ENCODE data around the gene THEM5.

THEM5 gene

DNA sequence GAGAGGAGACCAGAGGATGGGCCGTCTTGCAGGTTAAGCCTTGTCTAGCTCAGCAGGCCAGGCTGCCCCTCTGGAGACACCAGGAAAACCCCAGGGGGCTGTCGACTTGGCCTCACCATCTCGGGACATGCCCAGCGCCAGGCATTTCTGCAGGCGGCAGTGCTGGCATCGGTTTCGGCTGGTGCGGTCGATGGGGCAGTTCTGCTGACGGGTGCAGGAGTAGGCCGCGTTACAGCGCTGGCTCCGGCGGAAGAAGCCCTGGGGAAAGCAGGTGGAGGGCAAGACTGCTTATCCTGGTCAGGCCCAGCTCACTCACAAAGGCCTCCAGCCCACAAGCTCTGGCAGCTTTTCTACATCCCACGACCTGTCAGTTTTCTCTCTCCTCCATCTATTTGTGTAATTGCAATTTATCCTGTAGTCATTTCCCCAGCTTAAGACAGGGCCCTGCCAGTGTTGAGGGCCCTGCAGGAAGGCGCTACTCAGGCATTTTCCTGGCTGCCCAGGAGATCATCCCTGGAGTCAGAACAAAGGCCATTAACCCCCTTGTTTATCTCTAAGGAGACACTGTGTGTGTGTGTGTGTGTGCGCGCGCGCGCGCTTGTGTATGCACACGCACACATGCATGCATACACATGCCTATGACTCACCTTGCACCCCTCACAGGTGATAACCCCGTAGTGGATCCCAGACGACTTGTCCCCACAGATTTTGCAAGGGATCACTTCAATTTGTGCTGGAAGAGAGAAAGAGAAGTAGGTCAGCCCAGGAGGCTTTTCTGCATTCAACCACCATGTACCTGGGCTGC, 36.8 kb downstream of the THEM5 start:
- no peak for DNase-seq

DNA sequence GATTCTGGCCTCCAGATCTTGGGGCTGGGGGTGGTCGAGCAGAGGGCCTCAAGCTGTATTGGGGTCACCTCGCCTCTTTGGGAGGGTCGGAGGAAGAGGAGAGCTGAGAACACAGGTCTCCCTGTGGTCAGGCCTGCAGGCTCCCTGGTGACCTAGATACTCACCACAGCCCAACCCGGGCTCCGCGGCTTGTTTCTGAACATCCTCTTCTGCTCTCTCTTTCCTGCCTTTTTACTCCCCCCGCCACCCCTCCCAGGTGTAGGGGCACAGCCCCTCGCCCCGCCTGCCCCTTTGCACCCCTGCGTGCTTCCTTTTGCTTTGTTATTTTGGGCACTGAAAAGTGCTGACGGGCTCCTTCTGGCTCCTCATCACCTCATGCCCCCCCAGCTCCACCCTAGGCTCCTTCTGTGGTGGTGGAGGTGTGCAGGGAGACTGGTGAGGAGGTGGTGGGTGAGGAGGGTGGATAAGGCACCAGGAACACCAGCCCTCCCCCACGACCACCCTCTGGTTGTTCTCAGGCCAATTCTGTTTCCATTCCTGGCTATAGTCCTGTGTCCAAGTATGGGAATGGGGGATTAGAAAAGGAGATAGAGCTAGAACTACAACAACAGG, 37.7 kb downstream of the THEM5 start:
- DNase-seq = peak; percentile 64

DNA sequence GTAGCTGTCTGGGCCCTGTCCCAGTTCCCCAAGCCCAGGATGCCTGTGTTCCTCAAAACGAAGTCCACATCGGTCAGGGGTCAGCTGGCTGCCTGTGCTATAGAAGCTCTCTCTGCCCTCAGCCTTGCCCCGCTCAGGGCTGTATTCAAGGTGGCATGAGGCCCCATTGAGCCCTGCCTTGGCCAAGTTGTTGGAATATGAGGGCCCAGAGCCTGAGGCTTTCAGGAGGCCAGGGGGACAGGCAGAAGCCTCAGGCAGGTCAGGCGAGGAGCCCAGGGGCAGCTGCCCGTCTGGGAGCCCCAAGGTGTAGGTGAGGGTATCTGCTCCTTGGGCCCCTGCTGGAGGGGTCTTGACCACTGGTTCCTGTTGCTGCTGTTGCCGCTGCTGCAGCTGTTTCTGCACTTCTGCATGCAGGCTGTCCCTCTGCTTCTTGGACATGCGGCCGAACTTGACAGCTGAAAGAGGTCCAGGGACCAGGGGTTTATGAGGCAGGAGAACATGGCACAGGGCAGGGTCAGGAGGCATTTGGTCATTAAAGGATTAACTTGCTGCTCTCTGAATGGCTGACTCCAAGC, 38.5 kb downstream of the THEM5 start:
- DNase-seq = no peak

DNA sequence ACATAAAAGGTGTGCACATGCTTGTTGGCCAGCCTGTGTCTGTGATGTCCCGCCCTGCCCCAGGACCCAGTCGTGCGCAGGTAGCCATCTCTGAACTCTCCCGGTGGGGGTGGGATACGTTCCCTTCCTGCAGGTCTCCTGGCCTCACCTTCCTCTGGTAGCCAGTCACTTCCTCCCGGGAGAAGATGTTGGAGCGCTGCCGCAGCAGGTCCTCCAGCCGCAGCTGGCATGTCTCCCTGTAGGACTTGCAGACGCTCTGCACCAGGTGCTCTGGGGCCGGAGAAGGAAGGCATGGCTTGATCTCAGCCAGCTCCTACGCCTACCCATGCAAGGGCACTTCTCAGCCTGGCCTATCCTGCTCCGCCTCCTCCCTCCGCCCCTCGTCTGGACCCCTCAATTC, 39.1 kb downstream of the THEM5 start:
- no peak for DNase-seq

DNA sequence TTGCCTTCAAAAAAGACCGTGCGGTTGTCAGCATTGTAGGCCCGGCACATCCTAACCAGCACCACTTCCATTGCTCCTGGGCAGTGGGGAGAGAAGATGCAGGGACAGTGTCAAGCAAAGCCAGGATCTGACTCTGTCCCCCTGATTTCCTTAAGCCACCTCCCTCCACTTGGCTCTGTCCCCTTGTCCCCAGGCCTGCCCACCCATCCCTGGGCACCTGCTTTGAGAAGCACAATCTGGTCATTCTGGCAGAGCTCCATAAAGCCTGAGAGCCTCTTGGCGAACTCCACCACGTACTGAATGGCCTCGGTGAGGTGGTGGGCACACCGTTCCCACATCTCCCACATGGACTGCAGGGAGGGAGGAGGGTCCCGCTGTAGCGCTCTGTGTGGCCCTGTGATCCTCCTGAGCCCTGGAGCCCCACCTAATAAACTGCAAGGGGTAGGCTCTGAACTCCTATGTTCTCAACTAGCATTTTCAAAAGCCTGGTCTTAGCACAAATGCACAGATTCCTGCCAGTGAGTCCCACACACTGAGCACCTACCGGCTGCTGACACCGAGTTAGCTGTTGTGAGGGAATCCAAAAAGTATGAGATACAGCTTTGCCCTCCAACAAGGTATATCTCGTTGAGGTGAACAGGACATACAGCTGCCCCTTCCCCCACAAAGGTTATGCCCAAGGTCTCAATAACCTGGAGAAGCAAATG, 40.1 kb downstream of the THEM5 start:
- no peak for DNase-seq

DNA sequence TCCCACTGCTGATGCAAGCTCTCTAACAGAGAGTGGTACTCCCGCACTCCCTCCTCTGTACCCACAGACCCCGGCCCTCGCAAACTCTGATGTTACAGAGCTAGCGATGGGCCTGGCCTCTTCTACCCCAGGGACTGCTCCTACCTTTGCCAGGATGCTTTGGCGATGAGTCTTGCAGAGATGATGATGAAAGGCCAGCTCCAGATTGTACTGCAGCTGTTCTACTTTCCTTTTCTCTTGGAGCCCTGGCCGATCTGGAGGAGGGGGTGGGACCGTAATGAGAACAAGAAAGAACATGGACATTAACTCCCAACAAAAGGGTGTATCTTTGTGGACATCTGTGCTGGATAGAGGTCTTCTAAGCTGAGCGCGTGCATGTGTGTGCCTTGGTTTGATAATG, 42.3 kb downstream of the THEM5 start:
- no peak for DNase-seq

DNA sequence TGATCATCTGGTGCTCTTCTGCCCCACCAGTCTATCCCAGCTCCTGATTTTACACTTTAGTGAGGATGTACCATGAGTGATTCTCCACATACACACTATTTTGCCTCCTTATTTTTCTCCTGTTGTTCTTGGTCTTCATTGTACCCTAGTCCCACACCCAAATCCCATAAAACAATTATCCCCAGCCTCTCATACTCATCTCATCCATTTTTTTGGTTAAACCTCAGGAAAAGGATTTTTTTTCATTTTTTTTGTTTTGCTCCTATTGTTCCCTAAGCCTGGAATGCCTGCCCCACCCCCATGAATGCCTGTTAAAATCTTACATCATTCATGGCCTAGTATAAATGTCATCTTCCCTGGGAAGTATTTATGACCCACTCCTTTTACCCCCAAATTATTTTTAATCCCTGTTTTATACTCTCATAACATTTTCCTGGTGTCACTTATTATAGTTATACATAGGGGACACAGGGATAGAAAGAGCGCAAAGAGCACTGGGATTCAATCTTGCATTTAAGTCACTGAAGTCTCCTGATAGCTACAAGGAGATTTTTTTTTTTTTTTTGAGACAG, 43.4 kb downstream of the THEM5 start:
- DNase-seq = no peak

DNA sequence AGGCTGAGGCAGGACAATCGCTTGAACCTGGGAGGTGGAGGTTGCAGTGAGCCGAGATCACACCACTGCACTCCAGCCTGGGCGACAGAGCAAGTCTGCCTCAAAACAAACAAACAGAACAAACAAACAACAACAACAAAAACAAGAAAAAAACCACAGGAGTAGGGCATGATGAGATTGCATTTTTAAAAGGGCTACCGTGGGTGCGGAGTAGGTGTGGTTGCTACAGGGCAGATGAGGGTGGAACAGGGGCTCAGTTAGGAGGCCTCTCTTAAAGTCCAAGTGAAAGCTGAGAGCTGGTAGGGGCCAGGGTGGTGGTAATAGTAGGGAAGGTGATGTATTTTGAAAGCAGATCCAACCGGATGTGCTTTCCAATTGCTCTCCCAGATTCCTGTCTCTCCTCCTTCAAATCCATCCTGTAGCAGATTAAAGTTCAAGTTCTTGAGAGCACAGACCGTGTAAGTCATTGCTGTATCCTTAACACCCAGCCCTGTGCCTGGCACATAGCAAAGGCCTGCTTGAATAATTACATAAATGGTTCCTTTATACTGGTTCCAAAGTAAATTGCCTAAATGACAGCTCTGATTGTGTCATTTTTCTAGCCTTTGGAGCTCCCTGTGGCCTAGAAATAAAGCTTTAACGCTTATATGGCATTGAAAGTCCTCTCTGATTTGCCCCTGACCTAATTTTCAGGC, 44.1 kb downstream of the THEM5 start:
- no peak for DNase-seq

DNA sequence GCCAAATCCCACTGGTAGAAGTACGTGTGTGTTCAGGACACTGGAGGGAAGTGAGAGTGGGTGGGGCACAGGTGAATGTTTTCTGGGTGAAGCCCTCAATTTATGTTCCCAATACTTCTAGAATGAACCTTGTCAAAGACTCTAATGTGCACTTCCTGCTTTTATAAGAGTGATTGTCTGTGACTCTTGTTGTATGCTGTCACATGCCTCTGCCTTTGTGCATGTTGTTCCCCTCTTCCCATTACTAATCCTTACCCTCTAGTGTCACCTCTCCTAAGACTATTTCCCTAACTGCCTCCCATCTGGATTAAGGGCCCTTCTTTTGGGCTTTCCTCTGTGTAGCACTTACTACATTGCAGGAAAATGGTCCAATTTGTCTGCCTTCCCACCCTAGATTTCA, 45.7 kb downstream of the THEM5 start:
- no peak for DNase-seq

DNA sequence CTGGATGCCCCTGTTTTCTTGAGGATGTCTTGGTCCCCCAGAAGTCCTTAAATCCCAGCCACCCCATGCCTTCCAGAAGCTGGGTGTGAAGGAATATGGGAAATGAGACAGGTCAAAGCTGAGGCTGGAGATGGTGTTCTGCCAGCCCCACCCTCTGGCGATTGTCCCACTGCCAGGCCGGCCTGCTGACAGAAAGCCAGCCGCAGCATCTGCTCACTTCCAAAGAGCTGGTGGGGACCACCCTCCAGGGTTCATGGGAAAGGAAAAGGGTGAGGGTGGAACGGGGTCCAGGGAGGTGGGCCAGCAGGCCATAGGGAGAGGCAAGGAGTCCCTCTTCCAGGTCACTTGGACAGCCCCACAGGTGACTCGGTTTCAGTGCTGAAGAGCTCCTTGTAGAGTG, 46.4 kb downstream of the THEM5 start:
- no peak for DNase-seq

DNA sequence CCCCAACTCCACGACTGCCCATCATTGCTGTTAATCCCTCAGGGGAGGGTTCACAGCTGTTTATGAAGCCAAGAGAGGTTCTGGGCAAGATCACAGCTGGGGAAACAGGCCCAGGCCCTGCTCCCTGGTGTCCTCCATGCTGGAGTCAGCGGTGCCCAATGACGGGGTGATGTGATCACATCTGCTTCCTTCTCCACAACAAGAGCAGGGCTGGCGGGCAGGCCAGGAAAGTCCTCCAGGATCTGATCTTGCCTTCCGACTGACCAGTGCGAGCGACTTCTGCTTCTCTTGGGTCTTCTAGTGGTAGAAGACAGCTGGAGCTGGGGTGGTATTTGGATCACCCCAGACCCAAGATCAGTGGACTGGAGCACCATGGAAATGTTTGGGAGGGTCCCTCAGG, 47.3 kb downstream of the THEM5 start:
- DNase-seq = no peak

DNA sequence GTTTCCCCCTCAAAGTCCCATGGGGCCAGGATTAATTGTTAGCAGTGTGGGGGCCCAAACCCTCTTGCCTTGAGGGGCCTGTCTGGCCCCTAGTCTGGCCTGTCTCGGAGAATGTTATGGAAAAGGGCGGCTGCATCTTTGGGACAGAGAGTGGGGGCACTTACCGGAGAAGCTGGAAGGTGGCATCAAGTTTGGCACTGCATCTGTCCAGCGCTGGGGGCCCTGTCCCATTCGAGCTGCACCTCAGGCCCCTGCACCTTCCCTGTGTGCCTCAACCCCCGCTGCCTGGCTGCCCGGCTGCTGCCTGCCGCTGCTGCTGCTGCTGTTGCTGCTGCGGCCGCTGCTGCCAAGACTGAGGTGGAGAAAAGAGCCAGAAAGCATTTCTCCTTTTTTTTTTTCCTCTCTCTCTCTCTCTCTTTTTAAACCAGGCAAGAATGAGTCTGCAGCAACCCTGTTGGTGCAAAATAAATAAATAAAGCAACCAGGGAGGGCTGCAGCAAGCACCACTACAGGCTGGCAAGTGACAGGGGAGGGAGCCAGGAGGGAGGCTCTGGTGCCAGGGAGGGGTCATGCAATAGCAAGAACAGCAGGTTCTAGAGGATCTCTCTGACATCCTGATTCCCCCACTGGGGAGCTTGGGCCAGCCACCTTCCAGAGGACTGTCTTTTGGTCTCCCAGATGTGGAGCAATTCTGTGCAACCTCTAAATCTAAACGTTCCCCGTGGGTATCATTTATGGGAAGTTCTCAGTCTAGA, 48.3 kb downstream of the THEM5 start, which contains the start of gene LINGO4:
TSS of gene LINGO4 (minus strand) at position 354 of the 755 bp plus-strand sequence. CDS start 2,715 bp downstream, outside the sequence.
- DNase-seq = no peak

DNA sequence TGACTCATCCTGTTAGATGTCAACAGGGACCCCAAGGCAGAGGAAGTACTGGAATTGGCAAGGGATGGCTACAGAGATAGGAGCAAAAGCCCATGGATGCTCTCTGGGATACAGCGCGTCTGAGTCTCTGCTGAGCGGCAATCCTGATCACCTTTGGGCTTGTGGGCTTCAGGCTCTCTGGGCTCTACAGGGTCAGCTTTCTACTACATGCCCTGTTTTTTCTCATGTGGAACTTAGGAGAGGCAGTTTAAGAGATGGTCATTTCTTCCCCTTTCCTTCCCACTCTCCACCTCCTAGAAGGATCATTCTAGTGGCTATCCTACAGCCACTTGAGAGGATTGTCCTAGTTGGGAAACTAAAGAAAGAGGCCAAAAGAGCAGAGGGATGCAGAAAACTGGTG, 49.6 kb downstream of the THEM5 start:
- no peak for DNase-seq

DNA sequence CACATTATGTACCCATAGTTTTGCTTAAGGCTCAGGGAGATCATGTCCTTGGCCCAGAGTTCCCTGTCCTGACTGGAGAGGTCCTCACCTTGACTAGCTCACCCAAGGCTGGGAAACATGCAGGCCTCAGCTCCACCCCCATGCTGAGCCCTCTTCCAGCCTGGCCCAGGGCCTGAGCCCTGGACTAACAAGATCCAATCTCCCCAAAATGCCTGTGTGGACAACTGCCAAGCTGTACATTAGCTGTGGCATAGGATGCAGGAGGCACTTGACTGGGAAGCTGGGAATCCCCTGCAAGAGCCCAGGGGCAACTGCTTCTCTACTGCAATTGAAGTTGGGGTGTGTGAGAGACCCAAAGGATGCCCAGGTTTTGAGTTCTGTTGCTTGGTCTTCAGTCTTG, 50.3 kb downstream of the THEM5 start:
- DNase-seq = no peak

DNA sequence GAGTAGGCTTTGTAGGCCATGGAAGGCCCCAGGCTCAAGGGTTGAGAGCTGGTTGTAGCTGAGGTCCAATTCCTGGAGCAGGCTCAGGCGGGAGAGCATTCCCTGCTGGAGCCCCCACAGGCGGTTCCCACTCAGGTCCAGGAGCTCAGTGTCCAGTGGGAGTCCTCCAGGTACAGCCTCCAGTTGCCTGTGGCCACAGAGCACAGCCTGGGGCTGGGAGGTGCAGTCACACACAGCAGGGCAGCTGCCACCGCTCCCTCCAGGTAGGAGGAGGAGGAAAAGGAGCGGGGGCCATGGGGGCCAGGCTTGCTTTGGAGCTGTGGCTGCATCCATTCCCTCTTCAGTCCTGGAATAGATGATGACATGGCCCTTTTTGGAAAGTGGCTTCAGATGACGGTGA, 51.1 kb downstream of the THEM5 start:
- DNase-seq = no peak

DNA sequence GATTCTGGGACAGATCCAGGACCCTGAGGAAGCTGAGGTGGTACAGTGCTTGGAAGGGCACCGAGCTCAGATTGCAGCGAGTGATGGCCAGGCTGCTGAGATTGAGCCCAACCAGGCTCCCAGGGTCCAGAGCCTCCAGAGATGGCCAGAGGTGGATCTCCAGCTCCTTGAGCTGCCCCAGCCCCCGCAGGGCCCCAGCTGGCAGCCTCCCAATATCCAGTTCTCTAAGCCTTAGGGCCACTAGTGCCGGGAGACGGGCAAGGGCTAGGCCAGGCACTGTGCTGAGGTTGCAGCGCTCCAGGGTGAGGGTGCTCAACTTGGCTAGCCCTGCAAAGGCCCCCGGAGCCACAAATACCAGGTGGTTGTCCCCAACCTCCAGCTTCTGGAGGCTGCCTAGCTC, 51.7 kb downstream of the THEM5 start:
- DNase-seq = no peak

DNA sequence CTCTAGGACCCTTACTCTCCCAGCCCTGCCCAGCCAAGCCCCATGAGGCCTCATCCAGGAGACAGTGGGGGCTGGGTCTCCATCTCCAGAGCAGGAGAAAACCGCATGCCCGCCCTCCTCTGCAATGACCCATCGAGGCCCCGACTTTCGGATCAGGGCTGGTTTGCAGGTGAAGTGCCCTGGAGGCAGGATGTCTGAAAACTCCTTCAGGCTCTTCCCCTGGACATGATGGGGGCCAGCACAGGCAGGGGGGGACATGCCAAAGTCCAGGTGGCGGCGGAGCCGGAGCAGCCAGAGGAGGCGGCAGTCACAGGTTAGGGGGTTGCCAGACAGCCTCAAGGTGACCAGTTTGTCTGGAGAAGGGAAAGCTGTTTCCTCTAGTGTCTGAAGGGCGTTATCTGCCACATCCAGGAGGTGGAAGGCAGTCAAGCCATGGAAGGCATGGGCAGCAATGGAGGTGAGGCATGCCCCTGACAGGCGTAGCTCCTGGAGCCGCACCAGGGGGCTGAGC, 52.1 kb downstream of the THEM5 start:
- DNase-seq = no peak

DNA sequence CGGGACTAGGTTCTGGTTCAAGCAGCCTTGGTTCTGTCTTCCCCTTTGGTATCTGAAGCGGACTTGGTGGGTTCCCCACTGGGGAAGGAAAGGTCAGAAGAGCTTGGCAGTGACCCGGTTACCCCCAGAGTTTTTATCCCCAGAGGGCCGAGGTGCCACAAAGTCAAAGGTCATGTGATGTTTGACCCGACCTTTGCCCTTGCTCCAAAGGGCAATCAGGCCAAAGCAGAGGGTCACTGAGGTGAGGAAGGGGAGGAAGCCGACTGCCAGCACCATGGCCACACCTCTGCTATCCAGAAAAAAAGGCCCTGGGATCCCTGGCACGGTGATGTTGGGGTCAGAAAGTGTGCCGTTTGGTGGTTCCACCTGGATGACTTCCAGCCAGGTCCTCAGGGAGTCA, 52.7 kb downstream of the THEM5 start:
- DNase-seq = no peak

DNA sequence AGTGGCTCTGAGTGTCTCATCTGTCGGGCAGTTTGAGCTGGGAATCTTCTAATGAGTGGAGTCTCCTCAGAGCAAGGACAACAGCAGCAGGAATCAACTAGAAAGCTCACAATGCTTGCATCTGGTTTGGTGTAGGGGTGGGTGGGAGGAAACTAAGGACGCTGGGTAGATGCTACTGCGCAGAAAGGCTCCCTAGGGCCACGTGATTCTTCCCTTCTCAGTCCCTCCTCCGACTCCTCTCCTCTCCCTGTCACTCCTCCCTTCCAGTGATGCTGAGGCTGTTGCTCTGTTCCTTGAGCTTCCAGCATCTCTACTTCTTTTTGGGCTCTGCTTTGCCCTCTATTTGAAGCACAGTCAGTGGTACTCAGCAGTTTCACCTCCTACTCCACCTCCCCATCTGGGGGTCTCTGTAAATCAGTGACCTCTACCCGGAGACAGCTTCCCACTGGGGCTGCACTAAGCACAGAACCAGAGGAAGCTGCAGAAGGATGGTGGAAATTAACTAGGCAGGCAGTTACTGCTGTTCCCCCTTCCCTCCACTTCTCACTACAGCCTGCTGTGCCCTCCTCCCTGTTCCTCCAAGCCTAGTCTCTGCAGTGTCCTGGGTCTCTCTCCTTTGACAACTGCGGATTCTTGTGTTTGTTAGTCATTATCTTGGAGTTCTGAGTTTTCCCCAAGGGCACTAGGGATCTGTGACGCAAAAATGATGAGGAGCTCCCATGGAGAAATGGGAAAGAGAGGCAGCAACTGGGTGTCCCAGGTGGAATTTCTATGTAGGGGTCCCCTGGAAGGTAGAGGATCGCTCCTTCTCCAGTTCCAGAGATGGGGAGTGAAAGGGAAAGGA, 54.1 kb downstream of the THEM5 start:
- no peak for DNase-seq

DNA sequence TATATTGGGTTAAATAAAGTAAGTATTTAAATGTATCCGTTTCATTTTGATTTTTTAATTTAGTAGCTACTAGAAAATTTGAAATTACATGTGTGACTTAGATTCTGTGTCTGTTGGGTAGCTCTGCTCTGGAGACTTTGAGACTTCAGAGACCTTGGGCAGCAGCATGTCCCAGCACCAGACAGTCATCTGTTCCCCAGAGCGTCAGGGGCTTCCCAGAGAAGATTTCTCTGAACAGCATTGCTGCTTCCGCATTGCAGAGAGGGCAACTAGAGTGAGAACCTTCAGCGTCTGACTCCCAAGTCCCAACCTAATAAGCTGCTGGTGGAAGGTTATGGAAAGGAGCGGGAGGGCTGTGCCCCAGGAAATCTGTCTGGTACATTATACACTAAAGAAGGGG, 54.9 kb downstream of the THEM5 start:
- no peak for DNase-seq

All from activated gamma-delta T cell treated with Interleukin-2 at 50 U/mL for 16 hours (primary cell).